ENCODE data around the gene FHIT. TPM values are rescaled to one million over a fixed set of nuclear protein-coding genes. Genes with fewer than 3 reads are reported as not detected.

Gene FHIT
- total and polyA plus RNA-seq, 2 of the 4 experiments (the other 2 are of a cell fraction), result 0.07 TPM; not detected in 1

DNA sequence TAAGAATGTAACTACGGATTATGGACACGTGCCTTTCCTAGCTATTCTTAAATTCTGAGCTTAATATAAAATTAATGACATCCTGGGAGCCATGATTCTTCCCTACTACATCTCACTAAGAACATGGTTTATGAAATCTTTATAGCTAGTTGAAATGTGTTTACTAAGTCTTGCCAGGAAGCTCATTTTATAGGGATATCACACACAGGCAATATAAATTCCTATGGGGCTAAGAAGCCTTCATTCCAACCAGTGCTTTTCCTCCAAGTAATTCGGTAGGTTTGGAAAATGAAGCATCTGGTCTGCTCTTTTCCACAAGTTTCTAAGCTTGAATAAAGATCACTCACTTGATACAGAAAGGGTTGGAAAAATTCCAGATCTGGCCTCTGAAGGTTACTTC is 802.6 kb downstream of the FHIT start:
- no peak overlapping the region for H2BK120ac ChIP-seq (ENCODE audit: low read depth, low read length)
- no peak overlapping the region for H2AK9ac ChIP-seq (replicated peaks; ENCODE audit: low read depth, low read length, poor library complexity)
- no peak overlapping the region for H2BK20ac ChIP-seq (ENCODE audit: low read depth, low read length)
- no peak overlapping the region for H3K14ac ChIP-seq (replicated peaks; ENCODE audit: low read depth, low read length)
- intact Hi-C loops (cut with micrococcal nuclease), result no loop called here
- H3K23ac ChIP-seq (ENCODE audit: low read depth, low read length), result no peak overlapping the region
- H3K9me1 ChIP-seq (ENCODE audit: insufficient read depth, low read length), result no peaks in the 10 kb centered on the region
- BruUV-seq (replicated peaks), result no TSS peak
- H4K8ac ChIP-seq (ENCODE audit: low read depth in 2 of 2, low read length in 2 of 2), result no peak overlapping the region
- no peak for ATAC-seq (ENCODE audit: low read depth)
- no peak for TF ChIP-seq CHD1 (IDR thresholded peaks at IDR 0.05; ENCODE audit: low read depth, low read length)
- TF ChIP-seq MXI1 (IDR thresholded peaks at IDR 0.05; ENCODE audit: borderline replicate concordance, low read depth, low read length), result no peak
- TF ChIP-seq, protein P1, sequence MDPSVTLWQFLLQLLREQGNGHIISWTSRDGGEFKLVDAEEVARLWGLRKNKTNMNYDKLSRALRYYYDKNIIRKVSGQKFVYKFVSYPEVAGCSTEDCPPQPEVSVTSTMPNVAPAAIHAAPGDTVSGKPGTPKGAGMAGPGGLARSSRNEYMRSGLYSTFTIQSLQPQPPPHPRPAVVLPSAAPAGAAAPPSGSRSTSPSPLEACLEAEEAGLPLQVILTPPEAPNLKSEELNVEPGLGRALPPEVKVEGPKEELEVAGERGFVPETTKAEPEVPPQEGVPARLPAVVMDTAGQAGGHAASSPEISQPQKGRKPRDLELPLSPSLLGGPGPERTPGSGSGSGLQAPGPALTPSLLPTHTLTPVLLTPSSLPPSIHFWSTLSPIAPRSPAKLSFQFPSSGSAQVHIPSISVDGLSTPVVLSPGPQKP (IDR thresholded peaks at IDR 0.05; ENCODE audit: borderline replicate concordance, low read depth, low read length), result no peak
- TF ChIP-seq RCOR1 (IDR thresholded peaks at IDR 0.05; ENCODE audit: insufficient replicate concordance, low read length), result no peak
- TF ChIP-seq RFX5 (IDR thresholded peaks at IDR 0.05; ENCODE audit: low read depth, low read length), result no peak
- no peak for TF ChIP-seq CEBPB (IDR thresholded peaks at IDR 0.05; ENCODE audit: low read depth, low read length)
- H3K56ac ChIP-seq (ENCODE audit: extremely low read depth, insufficient read depth, low read length), result no peak overlapping the region
- H3K4me2 ChIP-seq (ENCODE audit: low read depth, low read length), result no peak overlapping the region
- no peak for DNase-seq
- H3K4me3 ChIP-seq (ENCODE audit: insufficient read depth, low read depth, low read length), result no peak overlapping the region
- in situ Hi-C loops (cut with MboI; ENCODE audit: low sequenced_read_pairs), result no loop called here
- ChIA-PET POLR2A (ENCODE audit: unreplicated experiment) (no interaction called here), CTCF (no interaction called here)
- H2AFZ ChIP-seq (replicated peaks; ENCODE audit: low read length, poor library complexity), result no peak overlapping the region
- no peak overlapping the region for H3K9ac ChIP-seq (ENCODE audit: low read depth, low read length)
- no peaks in the 10 kb centered on the region for H3K9me3 ChIP-seq (ENCODE audit: control insufficient read depth, insufficient read depth, low read length)
- no peaks in the 10 kb centered on the region for H3K36me3 ChIP-seq (ENCODE audit: control insufficient read depth, insufficient read depth, low read length)
- H4K5ac ChIP-seq (ENCODE audit: low read depth, low read length), result no peak overlapping the region
- H3K27ac ChIP-seq (ENCODE audit: insufficient read depth, low read length), result no peak overlapping the region
- H2BK15ac ChIP-seq (ENCODE audit: low read depth, low read length), result no peak overlapping the region
- no peak overlapping the region for H3K18ac ChIP-seq (ENCODE audit: low read depth, low read length)
- H2AK5ac ChIP-seq (ENCODE audit: low read depth, low read length), result no peak overlapping the region
- dilution Hi-C loops (cut with HindIII; ENCODE audit: low sequenced_read_pairs, unreplicated experiment), result no loop called here
- H4K20me1 ChIP-seq (ENCODE audit: insufficient read depth, low read length), result no peaks in the 10 kb centered on the region
- no peaks in the 10 kb centered on the region for H3K79me1 ChIP-seq (ENCODE audit: low read depth in 1 of 2, low read length in 2 of 2)
- H3K4me1 ChIP-seq (ENCODE audit: control insufficient read depth, insufficient read depth, low read length), result no peaks in the 10 kb centered on the region
- H2BK5ac ChIP-seq (ENCODE audit: low read depth, low read length, poor library complexity, severe bottlenecking), result no peak overlapping the region
- H3K27me3 ChIP-seq (ENCODE audit: control insufficient read depth, insufficient read depth, low read length), result no peaks in the 10 kb centered on the region
- H4K91ac ChIP-seq (ENCODE audit: insufficient read depth, low read depth, low read length), result no peak overlapping the region
- H3K4ac ChIP-seq (ENCODE audit: low read depth, low read length), result no peak overlapping the region
- no CpG with 5 or more reads among the region's 3 CpGs for WGBS, 2 experiments (ENCODE audit: extremely low coverage in 2 of 2, insufficient read length in 1 of 2)
